HTERT RPE-1 (cell line): ENCODE results near the gene GSE1.

Experiments used
- in situ Hi-C: fragments of 300-500 bp; cut with MboI; formaldehyde crosslinking; loops from 4 replicates; pipeline ENCODE4 v1.14.3; 2020; ENCODE audit warnings: low sequenced_read_pairs

Gene GSE1

GRCh38 chr16:85696781-85697180 lies 83.7 kb downstream of the GSE1 start:
- in situ Hi-C loops: no loop called here

DNA sequence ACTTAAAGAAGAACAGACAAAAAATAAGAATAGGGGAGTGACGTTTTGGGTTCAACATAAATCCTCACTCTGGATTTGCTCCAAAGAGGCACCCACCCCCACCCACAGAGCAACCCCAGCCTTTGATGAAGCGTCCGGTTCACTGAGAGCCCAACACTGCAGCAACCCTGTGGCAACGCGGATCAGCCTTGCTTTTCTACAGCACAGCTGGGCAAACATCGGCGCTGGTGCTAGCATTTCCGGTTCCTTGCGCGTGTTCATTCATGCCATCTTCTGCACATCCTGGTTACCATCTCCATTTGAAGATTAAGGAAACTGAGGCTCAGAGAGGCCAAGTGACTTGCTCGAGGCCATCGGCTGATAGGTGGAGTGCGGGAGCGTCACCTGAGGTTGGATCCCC lies 84.3 kb downstream of the GSE1 start:
- in situ Hi-C loops: no loop called here

DNA sequence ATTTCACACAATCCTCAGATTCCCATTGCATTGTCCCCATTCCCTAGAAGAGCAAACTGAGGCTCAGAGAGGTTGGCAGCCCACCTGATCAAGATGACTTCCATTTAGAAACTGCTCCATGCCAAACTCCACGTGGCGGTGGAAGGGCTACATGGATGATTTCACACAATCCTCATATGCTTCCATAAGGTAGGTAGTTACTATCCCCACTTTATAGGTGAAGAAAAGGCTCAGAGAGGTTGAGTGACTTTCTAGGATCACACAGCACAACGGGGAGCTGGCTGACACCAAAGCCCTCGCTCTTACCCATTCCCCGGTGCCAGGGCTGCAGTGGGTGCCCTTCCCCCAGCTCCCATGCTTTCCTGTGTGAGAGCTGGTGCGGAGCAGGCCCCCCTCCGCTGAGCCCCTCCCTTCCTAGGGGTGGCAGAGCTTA lies 85.4 kb downstream of the GSE1 start:
- in situ Hi-C loops: no loop called here

- in situ Hi-C loops: no loop called here
These were observed 85.9 kb downstream of the GSE1 start for GRCh38 chr16:85698935-85699558.

- in situ Hi-C loops: no loop called here
These were observed 86.5 kb downstream of the GSE1 start for GRCh38 chr16:85699628-85700027.

DNA sequence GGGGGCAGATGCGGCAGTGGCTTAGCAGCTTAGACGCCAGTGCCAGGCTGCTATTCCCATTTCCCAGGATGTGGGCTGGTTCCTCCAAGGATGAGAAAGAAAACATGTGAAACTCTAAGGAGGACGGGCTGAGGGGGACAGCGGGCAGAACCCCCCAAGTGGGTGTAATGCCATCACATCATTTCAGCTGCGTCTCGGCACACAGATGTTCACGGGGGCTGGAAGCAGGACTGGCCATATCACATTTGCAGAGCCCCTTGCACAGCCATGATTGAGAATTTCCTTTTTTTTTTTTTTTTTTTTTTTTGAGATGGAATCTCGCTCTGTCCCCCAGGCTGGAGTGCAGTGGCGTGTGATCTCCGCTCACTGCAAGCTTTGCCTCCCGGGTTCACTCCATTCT lies 90.9 kb downstream of the GSE1 start:
- in situ Hi-C loops: no loop called here

DNA sequence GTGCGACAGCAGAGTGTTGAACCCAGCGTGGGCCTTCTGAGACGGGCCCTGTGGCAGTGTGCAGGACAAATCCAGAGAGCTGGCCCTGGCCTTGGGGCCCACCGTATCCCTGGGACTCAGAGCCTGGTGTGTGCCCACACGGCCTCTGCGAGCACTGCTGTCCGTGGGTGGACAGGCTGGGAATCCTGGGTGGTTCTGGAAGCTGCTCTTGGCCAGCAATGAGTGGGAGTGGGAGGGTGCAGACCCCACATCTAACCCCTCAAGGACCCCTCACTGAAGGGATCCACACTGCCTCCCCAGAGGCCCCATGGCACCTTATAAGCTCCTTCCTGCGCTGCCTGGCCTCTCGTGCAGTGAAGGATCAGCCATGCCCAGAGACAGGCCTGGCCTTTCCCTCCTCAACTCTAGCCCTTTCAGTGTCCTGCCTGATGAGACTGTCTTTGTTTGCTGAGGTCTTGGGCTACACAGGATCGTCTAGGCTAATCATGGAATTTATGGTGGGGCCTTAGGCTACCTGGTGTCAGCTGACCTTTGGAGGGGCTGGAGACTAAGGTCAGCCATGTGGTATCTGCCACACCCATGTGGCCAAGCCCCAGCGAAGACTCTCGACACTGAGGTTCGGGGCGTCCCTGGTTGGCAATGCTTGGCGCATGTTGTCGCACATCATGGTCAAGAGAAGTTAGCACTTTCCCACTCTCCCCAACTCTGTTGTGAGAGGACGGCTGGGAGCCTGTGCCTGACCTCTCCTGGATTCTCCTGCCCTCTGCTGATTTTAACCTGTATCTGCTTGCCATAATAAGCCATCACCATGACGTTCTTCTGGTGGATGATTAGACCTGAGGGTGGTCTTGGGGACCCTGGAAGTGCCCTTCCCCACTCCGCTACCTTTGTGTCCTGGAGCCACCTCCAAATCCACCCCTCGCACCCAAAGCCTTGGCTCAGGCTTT lies 92.1 kb downstream of the GSE1 start:
- in situ Hi-C loops: no loop called here

DNA sequence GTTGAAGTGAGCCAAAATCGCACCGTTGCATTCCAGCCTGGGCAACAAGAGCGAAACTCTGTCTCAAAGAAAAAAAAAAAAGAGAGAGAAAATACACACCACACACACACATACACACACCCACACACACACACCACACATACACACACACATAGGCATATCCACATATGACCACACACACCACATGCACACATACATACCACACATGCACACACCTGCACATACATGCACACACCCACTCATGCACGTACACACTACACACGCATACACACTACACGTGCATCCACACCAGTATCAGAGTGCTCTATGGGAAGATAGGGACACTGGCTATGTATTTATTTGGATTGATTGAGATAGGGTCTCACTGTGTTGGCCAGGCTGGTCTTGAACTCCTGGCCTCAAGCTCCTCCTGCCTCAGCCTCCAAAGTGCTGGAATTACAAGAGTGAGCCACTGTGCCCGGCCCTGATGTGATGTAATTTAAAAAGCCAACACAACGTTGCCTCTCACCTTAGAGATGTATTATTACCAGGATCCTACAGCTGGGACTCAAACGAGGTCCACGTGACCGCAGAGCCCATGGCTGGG lies 93.4 kb downstream of the GSE1 start:
- in situ Hi-C loops: no loop called here

DNA sequence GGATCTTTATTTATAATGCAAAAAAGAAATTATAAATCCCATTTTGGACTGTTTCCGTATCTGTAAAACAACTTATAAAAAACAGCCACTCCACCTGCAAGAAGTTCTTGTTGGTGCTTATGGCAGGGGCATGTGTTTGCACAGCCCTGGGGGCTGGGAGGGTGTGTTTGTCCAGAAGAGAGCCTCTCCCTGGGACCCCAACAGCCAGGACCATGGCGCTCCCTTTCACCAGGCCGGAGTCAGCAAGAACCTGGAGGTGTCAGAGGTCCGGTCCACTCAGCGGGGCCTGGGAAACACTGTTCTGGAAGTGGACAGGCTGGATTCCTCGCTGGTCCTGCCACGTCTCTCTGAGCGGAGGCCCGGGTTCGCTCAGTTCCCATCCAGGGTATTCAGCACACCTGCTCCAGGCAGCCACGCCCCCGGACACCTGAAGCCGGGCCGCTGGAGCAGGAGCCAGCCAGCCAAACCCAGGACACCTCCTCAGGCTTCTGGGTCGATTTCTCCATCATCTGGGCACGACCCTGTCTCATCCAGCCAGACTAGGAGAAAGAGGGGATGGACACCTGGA lies 94.5 kb downstream of the GSE1 start:
- in situ Hi-C loops: no loop called here

- in situ Hi-C loops: no loop called here
These were observed 95.2 kb downstream of the GSE1 start for GRCh38 chr16:85708338-85708737.

- in situ Hi-C loops: no loop called here
These were observed 96.9 kb downstream of the GSE1 start for GRCh38 chr16:85709766-85710585.

- in situ Hi-C loops: no loop called here
These were observed 97.6 kb downstream of the GSE1 start for GRCh38 chr16:85710732-85711131.

DNA sequence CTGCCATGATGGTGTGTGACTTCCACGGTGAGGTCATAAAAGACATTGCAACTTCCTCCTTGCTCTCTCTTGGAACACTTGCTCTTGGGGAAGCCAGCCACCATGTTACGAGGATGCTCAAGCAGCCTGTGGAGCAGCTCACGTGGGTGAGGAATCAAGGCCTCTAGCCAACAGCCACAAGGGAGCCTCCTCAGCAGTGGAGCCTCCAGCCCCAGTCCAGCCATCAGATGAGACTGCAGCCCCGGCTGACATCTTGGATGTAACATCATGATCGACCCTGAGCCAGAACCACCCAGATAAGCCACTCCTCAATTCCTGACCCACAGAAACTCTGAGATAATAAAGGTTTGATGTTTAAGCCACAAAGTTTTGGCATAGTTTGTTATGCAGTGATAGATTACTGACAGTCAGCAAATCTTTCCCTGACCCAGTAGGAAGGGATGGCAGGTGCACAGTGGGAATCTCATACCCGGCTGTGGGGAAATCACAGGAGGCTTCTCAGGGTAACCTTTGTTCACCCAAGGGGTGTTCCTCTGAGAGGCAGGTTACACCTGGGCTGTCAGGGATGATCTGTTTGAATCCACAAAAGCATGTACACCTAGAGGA lies 99.0 kb downstream of the GSE1 start:
- in situ Hi-C loops: no loop called here

GRCh38 chr16:85712801-85713200 lies 99.7 kb downstream of the GSE1 start:
- in situ Hi-C loops: no loop called here

- in situ Hi-C loops: no loop called here
These were observed 102.3 kb downstream of the GSE1 start for GRCh38 chr16:85715169-85716021.

- in situ Hi-C loops: no loop called here
These were observed 103.0 kb downstream of the GSE1 start for GRCh38 chr16:85716022-85716679.

- in situ Hi-C loops: no loop called here
These were observed 103.5 kb downstream of the GSE1 start for GRCh38 chr16:85716680-85717038.

- in situ Hi-C loops: no loop called here
These were observed 104.5 kb downstream of the GSE1 start for GRCh38 chr16:85717393-85718152.
